ENCODE data around the gene CBX6. TPM values are rescaled to one million over a fixed set of nuclear protein-coding genes. Genes with fewer than 3 reads are reported as not detected.

Gene CBX6
- total RNA-seq, 1 experiment from 2014 or later, result 31.4 TPM

GRCh38 chr22:38827510-38827909 lies 44.5 kb downstream of the CBX6 start:
- H3K9me3 Mint-ChIP-seq, result no peaks in the 10 kb centered on the region
- no peak overlapping the region for H2AK5ac ChIP-seq (ENCODE audit: insufficient read length, low read length)
- no peaks in the 10 kb centered on the region for H3K23me2 ChIP-seq (ENCODE audit: insufficient read length, low read depth, low read length, poor library complexity, severe bottlenecking)
- H4K91ac ChIP-seq (ENCODE audit: insufficient read length, low read depth, low read length), result no peak overlapping the region
- peaks cover 17 to 22% of the 10 kb centered on the region in 2 experiments for H3K4me1 Mint-ChIP-seq
- H3K79me2 ChIP-seq (ENCODE audit: insufficient read depth, low read length), result no peaks in the 10 kb centered on the region
- DNase-seq, result no peak
- H2BK15ac ChIP-seq (ENCODE audit: low read depth, low read length), result no peak overlapping the region
- H3K56ac ChIP-seq (ENCODE audit: insufficient read length, low read depth, low read length), result no peak overlapping the region
- no peaks in the 10 kb centered on the region for H4K20me1 ChIP-seq (ENCODE audit: control insufficient read depth, insufficient read depth, insufficient read length)
- TF ChIP-seq CTCF (conservative IDR thresholded peaks at IDR 0.05), result no peak
- no peaks in the 10 kb centered on the region for H3K79me1 ChIP-seq (ENCODE audit: insufficient read depth, low read depth, low read length, poor library complexity, severe bottlenecking)
- H2AFZ ChIP-seq (ENCODE audit: low read length), result no peak overlapping the region
- no peak overlapping the region for H3K14ac ChIP-seq (ENCODE audit: insufficient read depth, low read length)
- H3K18ac ChIP-seq (ENCODE audit: insufficient read length, low read depth, low read length), result no peak overlapping the region
- H4K8ac ChIP-seq (replicated peaks; ENCODE audit: insufficient read length, low read depth, low read length), result no peak overlapping the region
- H2BK12ac ChIP-seq (ENCODE audit: insufficient read length, low read depth, low read length), result no peak overlapping the region
- H3K9ac ChIP-seq (ENCODE audit: extremely low read depth, insufficient read length, low read length), result no peak overlapping the region
- peaks cover 3% of the 10 kb centered on the region; the same call in 1 of the 2 replicates for H3K27me3 Mint-ChIP-seq (ENCODE audit: low read depth)
- no peak overlapping the region for H3K27ac Mint-ChIP-seq
- no peak overlapping the region for H2BK5ac ChIP-seq (ENCODE audit: insufficient read length, low read length)
- no peak overlapping the region for H3K4me3 Mint-ChIP-seq
- no peaks in the 10 kb centered on the region for H3K36me3 Mint-ChIP-seq (ENCODE audit: insufficient read depth in 1 of 3, low read depth in 3 of 3)
- H3K4me2 ChIP-seq (ENCODE audit: insufficient read depth, insufficient read length, low read length), result no peak overlapping the region
- H3K23ac ChIP-seq (ENCODE audit: insufficient read length, low read depth, low read length), result no peak overlapping the region
- no peak overlapping the region for H4K5ac ChIP-seq (ENCODE audit: insufficient read length, low read depth, low read length)
- no peaks in the 10 kb centered on the region for H3K4me1 ChIP-seq (ENCODE audit: insufficient read depth, low read length)
- no peak overlapping the region for H2BK20ac ChIP-seq (ENCODE audit: low read depth, low read length, poor library complexity, severe bottlenecking)
- no peak overlapping the region for H2BK120ac ChIP-seq (ENCODE audit: low read depth, low read length, poor library complexity, severe bottlenecking)
- H3K27ac ChIP-seq (ENCODE audit: insufficient read length, low read depth, low read length), result no peak overlapping the region
- H3K9me3 ChIP-seq (ENCODE audit: control insufficient read depth, low read depth, low read length), result no peaks in the 10 kb centered on the region
- no peak overlapping the region for H3K4ac ChIP-seq (ENCODE audit: low read depth, low read length)
- no peaks in the 10 kb centered on the region for H3K27me3 ChIP-seq (ENCODE audit: insufficient read depth, low read length)
- no peak overlapping the region for H3T11ph ChIP-seq (ENCODE audit: low read length)
